ENCODE data around the gene RARS2.

GRCh38 chr6:87487555-87487954 lies 102.2 kb downstream of the RARS2 start:
- no peak for TF ChIP-seq GLI2 (tag by site-specific recombination; IDR thresholded peaks at IDR 0.05; ENCODE audit: borderline replicate concordance, low read depth)
- no peak for TF ChIP-seq ZNF311 (tag by site-specific recombination; IDR thresholded peaks at IDR 0.05; ENCODE audit: borderline replicate concordance)
- no peak for TF ChIP-seq ZNF19 (tag by site-specific recombination; IDR thresholded peaks at IDR 0.05; ENCODE audit: low read depth)
- TF ChIP-seq CTCF (tag by site-specific recombination; IDR thresholded peaks at IDR 0.05) = no peak
- TF ChIP-seq ZNF18 (tag by site-specific recombination; IDR thresholded peaks at IDR 0.05) = no peak
- no peak for TF ChIP-seq ZSCAN16 (tag by site-specific recombination; IDR thresholded peaks at IDR 0.05)
- no peak for TF ChIP-seq ZNF571 (tag by site-specific recombination; IDR thresholded peaks at IDR 0.05)
- no peak for TF ChIP-seq ZSCAN30 (tag by site-specific recombination; IDR thresholded peaks at IDR 0.05)
- TF ChIP-seq REST (tag by site-specific recombination; IDR thresholded peaks at IDR 0.05) = no peak
- TF ChIP-seq ZNF658 (tag by site-specific recombination; IDR thresholded peaks at IDR 0.05) = no peak
- TF ChIP-seq ZNF768 (tag by site-specific recombination; IDR thresholded peaks at IDR 0.05) = no peak
- no peak for TF ChIP-seq ATF2 (tag by site-specific recombination; IDR thresholded peaks at IDR 0.05; ENCODE audit: low read depth)
